Measurements from ENCODE around the gene ARAP3. TPM values are rescaled to one million over a fixed set of nuclear protein-coding genes. Genes with fewer than 3 reads are reported as not detected.

Gene ARAP3
- total RNA-seq, 2 donors from 2014 or later, result 3.9 to 4.6 TPM

GRCh38 chr5:141633871-141634561 lies 48.0 kb downstream of the ARAP3 start:
- Histone ChIP-seq H3K4me3 (no peak overlapping the region), H3K27me3 (no peaks in the 10 kb centered on the region), H3K4me1 (peaks cover 41% of the 10 kb centered on the region), H3K36me3 (replicated peaks in 1 of 2; ENCODE audit: insufficient read depth in 1 of 2, low read depth in 2 of 2) (no peaks in the 10 kb centered on the region), H3K9me3 (no peaks in the 10 kb centered on the region), H3K27ac (no peak overlapping the region)
- 75 to 79% methylated on average over 5 of the region's 5 CpGs for WGBS, 2 donors
- intact Hi-C loops (cut with DNase I), result no loop called here
- TF ChIP-seq POLR2A (IDR thresholded peaks at IDR 0.05) (no peak), CTCF (IDR thresholded peaks at IDR 0.05) (no peak)
- DNase-seq (no peak), ATAC-seq (no peak)

DNA sequence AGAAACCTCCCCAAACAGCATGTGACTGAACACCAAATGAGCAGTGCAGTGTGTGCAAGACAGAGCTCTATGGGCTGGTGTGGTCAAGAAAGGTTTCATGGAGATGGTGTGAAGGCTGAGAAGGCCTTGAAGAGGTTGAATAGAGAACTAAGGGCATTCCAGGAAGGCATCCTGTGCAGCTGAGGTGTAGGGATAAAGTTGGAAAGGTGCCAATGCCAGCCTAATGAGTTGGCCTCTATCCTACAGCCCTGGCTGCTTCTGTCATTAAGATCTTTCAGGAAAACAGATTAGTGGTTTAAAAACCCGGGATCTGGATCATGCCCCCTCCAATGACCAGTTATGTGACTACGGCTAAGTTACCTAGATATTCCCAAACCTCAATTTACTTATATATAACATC lies 49.4 kb downstream of the ARAP3 start:
- ATAC-seq (no peak), DNase-seq (no peak)
- intact Hi-C loops (cut with DNase I), result no loop called here
- Histone ChIP-seq H3K27ac (no peak overlapping the region), H3K9me3 (no peaks in the 10 kb centered on the region), H3K4me3 (no peak overlapping the region), H3K4me1 (peaks cover 34% of the 10 kb centered on the region), H3K27me3 (no peaks in the 10 kb centered on the region), H3K36me3 (replicated peaks in 1 of 2; ENCODE audit: insufficient read depth in 1 of 2, low read depth in 2 of 2) (no peaks in the 10 kb centered on the region)
- WGBS, 2 donors, result 70 to 80% methylated on average over 2 of the region's 2 CpGs
- TF ChIP-seq POLR2A (IDR thresholded peaks at IDR 0.05) (no peak), CTCF (IDR thresholded peaks at IDR 0.05) (no peak)

DNA sequence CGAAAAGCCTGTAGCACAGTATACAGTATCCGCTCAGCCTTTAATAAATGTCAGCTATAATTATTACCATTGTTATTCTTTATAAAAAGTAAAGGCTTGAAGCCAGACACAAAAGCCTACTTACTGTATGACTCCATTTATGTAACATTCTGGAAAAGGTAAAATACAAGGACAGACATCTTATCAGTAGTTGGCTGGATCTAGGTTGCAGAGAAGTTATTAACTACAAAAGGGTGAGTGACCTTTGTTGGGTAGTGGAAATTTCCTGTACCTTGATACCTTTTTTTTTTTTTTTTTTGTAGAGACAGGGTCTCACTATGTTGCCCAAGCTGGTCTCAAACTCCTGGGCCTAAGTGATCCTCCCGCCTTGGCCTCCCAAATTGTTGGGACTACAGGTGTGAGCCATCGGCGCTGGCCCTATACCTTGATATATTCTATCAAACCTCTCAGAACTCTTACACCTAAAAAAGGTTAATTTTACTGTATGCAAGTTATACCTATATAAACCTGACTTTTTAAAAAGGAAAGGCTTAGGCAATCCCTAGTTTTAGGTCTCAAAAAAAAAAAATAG lies 51.4 kb downstream of the ARAP3 start:
- WGBS, 2 donors, result 81 to 84% methylated on average over 5 of the region's 5 CpGs
- Histone ChIP-seq H3K27me3 (no peaks in the 10 kb centered on the region), H3K4me1 (peaks cover 23% of the 10 kb centered on the region), H3K9me3 (no peaks in the 10 kb centered on the region), H3K4me3 (no peak overlapping the region), H3K36me3 (replicated peaks in 1 of 2; ENCODE audit: insufficient read depth in 1 of 2, low read depth in 2 of 2) (peaks cover 0 to 3% of the 10 kb centered on the region in 2 donors), H3K27ac (no peak overlapping the region)
- intact Hi-C loops (cut with DNase I), result no loop called here
- TF ChIP-seq POLR2A (IDR thresholded peaks at IDR 0.05), result no peak
- no peak for TF ChIP-seq CTCF (IDR thresholded peaks at IDR 0.05)
- DNase-seq (no peak), ATAC-seq (no peak)

- Histone ChIP-seq H3K36me3 (replicated peaks in 1 of 2; ENCODE audit: insufficient read depth in 1 of 2, low read depth in 2 of 2) (peaks cover 3 to 10% of the 10 kb centered on the region in 2 donors), H3K9me3 (no peaks in the 10 kb centered on the region), H3K27ac (no peak overlapping the region), H3K4me3 (no peak overlapping the region), H3K27me3 (no peaks in the 10 kb centered on the region), H3K4me1 (peaks cover 11% of the 10 kb centered on the region)
- intact Hi-C loops (cut with DNase I), result loop anchor here (5.0 kb wide), 1 partner anchor 41 kb away; no protein-coding TSS in a partner anchor
- no peak for TF ChIP-seq POLR2A (IDR thresholded peaks at IDR 0.05)
- no peak for TF ChIP-seq CTCF (IDR thresholded peaks at IDR 0.05)
- 90 to 96% methylated on average over 6 of the region's 6 CpGs for WGBS, 2 donors
- no peak for DNase-seq
- ATAC-seq, result no peak
Observed at GRCh38 chr5:141628175-141628788, 53.7 kb downstream of the ARAP3 start.

Data from body of pancreas (tissue), 4 donors.